Cardiac muscle cell (in vitro differentiated cells and primary cell): ENCODE measurements around the gene PGS1. TPM values are rescaled to one million over a fixed set of nuclear protein-coding genes. Genes with fewer than 3 reads are reported as not detected.
A peak's percentile ranks its signal among the peaks of the same experiment; 100 is the strongest.

Source experiments
- DNase-seq, 2 donors: peaks; one replicate each; pipeline versions ENCODE4 v3.0.0 to v3.0.0-alpha.2; 2010 to 2017; ENCODE audit warnings: low read depth in 1 of 2, low spot score in 1 of 2
- H3K27ac ChIP-seq: fragments of 200-600 bp; sonication (generic); 2 replicates; pipeline ENCODE4 v1.5.1; 2016
- H3K27me3 ChIP-seq: fragments of 200-600 bp; sonication (generic); 2 replicates; pipeline ENCODE4 v1.6.0; 2016; ENCODE audit warnings: control low read depth
- H3K36me3 ChIP-seq: fragments of 200-600 bp; sonication (generic); 2 replicates; pipeline ENCODE4 v1.5.1; 2016; ENCODE audit warnings: control low read depth
- H3K4me1 ChIP-seq: fragments of 200-600 bp; sonication (generic); 2 replicates; pipeline ENCODE4 v1.8.1; 2017; ENCODE audit warnings: low read depth, mild to moderate bottlenecking, mixed run types
- H3K4me3 ChIP-seq: fragments of 200-600 bp; sonication (generic); 2 replicates; pipeline ENCODE4 v1.5.1; 2016; ENCODE audit warnings: mild to moderate bottlenecking
- H3K9me3 ChIP-seq: fragments of 200-600 bp; sonication (generic); 2 replicates; pipeline ENCODE4 v1.5.1; 2017; ENCODE audit warnings: low read depth, mild to moderate bottlenecking, control low read depth
- polyA plus RNA-seq: library from polyadenylated mRNA; unstranded; fragments of >200 nt; fragmentation: Nextera tagmentation; extraction: Ambion mirVana; gene quantifications from 2 replicates; pipeline ENCODE4 v1.2.1, GENCODE V29; 2016
- total RNA-seq: library from RNA; depleted of rRNA; stranded (reverse); fragments of >200 nt; gene quantifications from 2 replicates; pipeline ENCODE4 v1.2.3, GENCODE V29; 2016
- TF ChIP-seq, protein P1 (sequence below): IDR thresholded peaks from 2 replicates; pipeline ENCODE4 v1.5.1; 2012; ENCODE audit warnings: low read depth, mild to moderate bottlenecking, low read length

Gene PGS1
- total and polyA plus RNA-seq, 2 experiments from 2014 or later: 46.7 to 64.7 TPM

DNA sequence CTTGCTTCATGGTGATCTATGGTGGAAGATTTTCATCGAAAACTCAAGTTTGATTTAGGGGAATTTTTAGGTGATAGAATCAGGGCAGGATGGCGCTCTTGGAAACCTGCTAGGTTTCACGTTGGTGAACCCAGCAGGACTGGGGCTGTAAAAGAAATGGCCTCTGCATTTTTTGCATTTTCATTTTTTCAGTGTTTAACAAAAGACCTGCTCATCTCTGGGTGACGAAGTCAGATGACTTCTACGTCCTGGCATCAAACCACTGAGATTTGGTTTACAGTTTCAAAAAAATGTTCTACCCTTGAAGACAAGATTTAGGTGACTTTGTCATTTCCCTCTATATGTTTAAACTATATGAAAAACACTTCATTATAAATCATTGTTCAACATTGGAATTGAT is 1.9 kb downstream of the PGS1 start:
- no peak for DNase-seq
- Histone ChIP-seq H3K9me3 (no peaks in the 10 kb centered on the region), H3K4me1 (peaks cover 9% of the 10 kb centered on the region), H3K36me3 (no peaks in the 10 kb centered on the region), H3K27ac (no peak overlapping the region), H3K27me3 (no peaks in the 10 kb centered on the region), H3K4me3 (no peak overlapping the region)
- TF ChIP-seq, protein P1, sequence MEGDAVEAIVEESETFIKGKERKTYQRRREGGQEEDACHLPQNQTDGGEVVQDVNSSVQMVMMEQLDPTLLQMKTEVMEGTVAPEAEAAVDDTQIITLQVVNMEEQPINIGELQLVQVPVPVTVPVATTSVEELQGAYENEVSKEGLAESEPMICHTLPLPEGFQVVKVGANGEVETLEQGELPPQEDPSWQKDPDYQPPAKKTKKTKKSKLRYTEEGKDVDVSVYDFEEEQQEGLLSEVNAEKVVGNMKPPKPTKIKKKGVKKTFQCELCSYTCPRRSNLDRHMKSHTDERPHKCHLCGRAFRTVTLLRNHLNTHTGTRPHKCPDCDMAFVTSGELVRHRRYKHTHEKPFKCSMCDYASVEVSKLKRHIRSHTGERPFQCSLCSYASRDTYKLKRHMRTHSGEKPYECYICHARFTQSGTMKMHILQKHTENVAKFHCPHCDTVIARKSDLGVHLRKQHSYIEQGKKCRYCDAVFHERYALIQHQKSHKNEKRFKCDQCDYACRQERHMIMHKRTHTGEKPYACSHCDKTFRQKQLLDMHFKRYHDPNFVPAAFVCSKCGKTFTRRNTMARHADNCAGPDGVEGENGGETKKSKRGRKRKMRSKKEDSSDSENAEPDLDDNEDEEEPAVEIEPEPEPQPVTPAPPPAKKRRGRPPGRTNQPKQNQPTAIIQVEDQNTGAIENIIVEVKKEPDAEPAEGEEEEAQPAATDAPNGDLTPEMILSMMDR: no peak

DNA sequence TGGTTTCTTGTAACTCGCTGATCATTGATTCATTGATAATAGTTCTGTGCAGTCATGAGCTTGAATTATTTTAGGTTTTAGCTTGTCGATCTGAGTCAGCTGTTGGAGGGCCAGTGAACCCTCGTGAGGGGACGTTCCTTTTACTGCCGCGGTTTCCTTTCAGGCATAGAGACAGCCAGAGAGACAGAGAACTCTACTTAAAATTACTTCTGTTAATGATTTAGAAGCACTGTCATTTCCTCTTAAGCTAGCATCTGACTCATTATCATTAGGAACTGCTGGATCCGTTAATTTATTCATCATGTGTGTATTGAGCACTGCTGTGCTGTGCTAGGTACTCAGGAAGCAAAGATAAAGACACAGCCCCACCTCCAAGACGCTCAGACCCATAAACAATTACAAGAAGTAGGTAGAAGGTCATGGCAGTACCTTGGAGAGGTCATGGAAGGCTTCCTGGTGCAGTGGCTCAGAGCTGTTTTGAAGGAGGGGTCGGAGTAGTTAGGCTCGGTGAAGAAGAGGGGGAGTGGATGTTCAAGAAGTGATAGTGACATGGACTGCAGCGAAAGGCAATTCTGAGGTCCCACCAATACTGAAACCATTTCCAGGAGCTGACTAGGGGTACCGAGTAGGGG is 3.3 kb downstream of the PGS1 start:
- Histone ChIP-seq H3K4me3 (no peak overlapping the region), H3K4me1 (peaks cover 9% of the 10 kb centered on the region), H3K9me3 (no peaks in the 10 kb centered on the region), H3K27ac (no peak overlapping the region), H3K27me3 (no peaks in the 10 kb centered on the region), H3K36me3 (no peaks in the 10 kb centered on the region)
- TF ChIP-seq, protein P1: no peak
- no peak for DNase-seq

DNA sequence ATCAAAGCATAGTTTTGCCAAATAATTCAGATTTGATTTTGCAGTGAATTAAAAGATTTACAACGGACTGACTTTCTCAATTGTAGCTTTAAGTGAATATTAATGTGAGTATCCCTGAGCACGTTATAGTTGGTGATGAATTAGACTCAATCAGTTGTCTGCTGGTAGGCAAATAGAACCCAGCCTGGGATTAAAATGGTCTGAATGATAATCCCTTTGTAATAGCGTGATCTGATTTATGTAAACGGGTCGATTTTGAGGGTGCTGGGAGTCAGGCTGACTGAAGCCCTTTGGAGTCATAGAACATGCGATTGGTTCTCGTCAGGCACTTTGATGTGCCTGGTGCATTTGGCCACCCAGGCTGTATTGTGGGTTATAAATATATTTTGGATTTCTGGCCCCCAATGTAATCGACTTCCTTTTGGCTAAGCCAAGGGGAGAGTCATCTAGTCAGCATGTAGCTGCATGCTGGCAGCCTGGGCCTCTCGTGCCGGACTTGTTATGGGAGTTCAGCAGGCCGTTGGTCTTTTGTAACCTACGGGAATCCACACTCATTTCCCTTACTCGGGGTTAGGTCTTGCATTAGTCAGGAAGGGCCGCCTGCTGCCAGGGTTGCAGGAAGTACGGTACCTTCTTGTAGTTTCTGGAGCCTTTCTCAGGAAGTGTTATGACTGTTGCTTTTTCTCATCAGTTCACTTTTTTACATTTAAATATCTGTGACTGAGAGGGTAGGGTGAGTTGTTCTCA is 5.4 kb downstream of the PGS1 start:
- peak in 1 of 2 donors; percentile 98 for DNase-seq
- TF ChIP-seq, protein P1: no peak
- Histone ChIP-seq H3K4me1 (peaks cover 20% of the 10 kb centered on the region), H3K4me3 (no peak overlapping the region), H3K9me3 (no peaks in the 10 kb centered on the region), H3K36me3 (no peaks in the 10 kb centered on the region), H3K27ac (no peak overlapping the region), H3K27me3 (no peaks in the 10 kb centered on the region)

DNA sequence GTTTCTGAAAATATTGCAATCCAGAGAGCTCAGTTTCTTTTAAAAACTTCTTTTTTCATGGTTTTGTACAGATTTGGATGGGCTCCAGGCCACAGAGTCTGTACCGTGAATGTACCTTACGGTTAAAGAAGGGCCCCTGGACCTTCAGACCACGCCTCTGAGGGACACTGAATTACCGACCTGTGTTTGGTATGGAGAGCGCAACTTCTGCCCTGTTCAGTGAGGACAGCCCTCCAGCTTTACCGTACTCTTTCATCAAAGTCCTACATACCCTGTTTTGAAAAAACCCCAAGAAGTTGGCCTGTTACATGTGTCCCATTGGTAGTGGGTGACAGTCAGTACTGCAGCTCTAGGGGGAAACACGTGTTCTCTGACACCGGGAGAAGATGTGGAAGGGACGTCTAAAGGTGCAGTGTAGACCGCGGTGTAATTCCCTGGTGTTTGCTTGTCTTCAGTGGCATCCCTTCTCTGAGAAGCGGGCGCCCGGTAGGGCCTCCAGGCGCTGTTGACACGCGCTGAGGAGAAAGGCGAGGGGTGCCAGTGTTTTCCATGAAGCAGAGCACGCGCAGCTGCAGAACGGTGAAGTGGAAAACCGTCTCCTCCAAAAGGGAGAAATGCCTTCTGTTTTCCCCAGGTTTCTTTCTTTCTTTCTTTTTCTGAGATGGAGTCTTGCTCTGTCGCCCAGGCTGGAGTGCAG is 6.2 kb downstream of the PGS1 start:
- TF ChIP-seq, protein P1: no peak
- Histone ChIP-seq H3K4me1 (peaks cover 15% of the 10 kb centered on the region), H3K27ac (no peak overlapping the region)

DNA sequence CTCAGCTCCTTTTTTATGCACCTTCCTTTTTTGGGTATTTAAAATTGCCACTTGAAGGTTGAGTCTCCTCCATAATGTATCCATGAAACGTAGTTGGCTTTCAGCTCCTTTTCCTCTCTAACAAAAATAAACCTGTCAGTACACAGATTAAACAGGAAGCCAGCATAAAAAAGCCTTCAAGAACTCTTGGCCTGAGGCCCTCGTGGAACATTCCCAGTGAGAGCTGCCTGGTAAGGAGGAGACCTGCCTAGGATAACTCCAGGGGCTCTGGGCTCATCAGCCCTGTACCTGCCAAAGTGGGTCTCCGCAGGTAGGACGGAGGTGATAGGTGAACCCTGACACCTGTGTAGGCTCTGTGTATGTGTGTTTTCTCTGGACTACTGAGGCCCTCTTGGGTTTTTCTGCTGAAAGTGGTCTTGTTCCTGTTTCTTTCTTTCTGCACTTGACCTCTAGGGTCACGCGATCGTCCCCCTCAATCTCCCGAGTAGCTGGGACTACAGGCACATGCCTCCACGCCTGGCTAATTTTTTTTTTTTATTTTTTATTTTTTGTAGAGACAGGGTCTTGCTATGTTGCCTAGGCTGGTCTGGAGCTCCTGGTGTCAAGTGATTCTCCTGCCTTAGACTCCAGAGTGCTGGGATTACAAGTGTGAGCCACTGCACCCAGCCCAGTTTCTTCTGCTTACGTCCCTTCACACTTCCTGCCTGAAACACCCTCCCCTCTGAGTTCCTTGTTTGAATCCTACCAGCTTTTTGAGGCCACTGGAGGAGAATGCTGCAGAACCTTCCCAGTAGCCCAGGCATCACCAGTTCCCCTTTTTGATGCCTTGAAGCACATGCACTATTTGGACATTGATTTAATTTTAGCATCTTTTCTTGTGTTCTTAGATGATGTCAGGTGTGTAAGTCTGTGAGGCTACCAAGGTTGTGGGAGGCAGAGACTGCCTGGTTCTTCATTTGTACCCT is 9.8 kb downstream of the PGS1 start:
- H3K4me3 ChIP-seq: no peak overlapping the region

More for the DNA sequence above, 6.2 kb downstream of the PGS1 start:
- Histone ChIP-seq H3K9me3 (no peaks in the 10 kb centered on the region), H3K27me3 (no peaks in the 10 kb centered on the region), H3K36me3 (no peaks in the 10 kb centered on the region), H3K4me3 (no peak overlapping the region)
- DNase-seq: no peak

More for the DNA sequence above, 9.8 kb downstream of the PGS1 start:
- Histone ChIP-seq H3K9me3 (no peaks in the 10 kb centered on the region), H3K36me3 (no peaks in the 10 kb centered on the region), H3K27me3 (no peaks in the 10 kb centered on the region), H3K27ac (peak overlapping the region; percentile 84), H3K4me1 (peaks cover 12% of the 10 kb centered on the region)
- DNase-seq: peak in 1 of 2 donors; percentile 68
- TF ChIP-seq, protein P1: no peak
